G401 (cell line): ENCODE data around the gene ADGRB3. TPM values are rescaled to one million over a fixed set of nuclear protein-coding genes. Genes with fewer than 3 reads are reported as not detected.

Experiments
- DNase-seq: peaks from one replicate; pipeline ENCODE4 v3.0.0-alpha.2; 2015; ENCODE audit warnings: low spot score
- in situ Hi-C: cut with HindIII; loops from 2 replicates; pipeline ENCODE4 v1.10.0; 2016; ENCODE audit warnings: low sequenced_read_pairs, mixed read lengths
- total RNA-seq: library from RNA; depleted of rRNA; stranded (reverse); fragments of >200 nt; shearing (Covaris generic); gene quantifications from 2 replicates; pipeline ENCODE4 v1.2.3, GENCODE V29; 2014; rRNA removed

The ADGRB3 gene
- not detected in 2 replicates for total RNA-seq

DNA sequence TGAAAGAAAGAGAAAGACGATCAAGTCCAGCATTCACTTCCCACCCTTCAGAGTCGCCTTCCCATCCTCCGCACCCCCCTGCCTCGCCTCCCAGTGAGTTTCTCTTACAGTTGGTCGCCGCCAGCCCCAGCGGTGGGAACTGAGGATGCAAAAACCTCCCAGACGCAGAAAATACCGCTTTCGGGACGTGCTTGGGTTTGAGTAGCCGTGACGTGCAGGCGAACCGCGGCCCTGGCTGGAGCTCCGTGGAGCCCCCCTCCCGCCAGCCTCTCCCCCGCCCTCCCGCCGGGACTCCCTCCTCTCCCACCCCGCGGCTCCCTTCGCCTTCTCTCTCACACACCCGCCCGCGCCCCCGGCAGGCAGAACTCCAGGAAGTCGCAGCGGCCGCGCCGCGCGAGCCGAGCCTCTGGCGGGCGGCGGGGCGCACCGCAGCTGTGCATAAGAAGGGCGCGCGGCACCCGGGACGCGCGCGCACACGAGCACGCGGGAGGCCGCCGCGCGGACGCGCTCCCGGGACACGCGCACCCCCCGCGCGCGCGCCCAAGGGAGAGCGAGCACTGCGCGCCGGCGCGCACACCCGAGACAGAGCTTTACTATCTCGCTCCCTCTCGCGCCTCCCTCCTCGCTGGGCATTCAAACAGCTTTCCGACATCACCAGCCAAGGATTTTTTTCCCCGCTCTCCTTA is at the start of gene ADGRB3:
Gene ADGRB3 (plus strand): TSS at position 557 of the 686 bp plus-strand sequence. CDS start 3,394 bp downstream, outside the sequence.
- in situ Hi-C loops = no loop called here
- peak; percentile 93 for DNase-seq

DNA sequence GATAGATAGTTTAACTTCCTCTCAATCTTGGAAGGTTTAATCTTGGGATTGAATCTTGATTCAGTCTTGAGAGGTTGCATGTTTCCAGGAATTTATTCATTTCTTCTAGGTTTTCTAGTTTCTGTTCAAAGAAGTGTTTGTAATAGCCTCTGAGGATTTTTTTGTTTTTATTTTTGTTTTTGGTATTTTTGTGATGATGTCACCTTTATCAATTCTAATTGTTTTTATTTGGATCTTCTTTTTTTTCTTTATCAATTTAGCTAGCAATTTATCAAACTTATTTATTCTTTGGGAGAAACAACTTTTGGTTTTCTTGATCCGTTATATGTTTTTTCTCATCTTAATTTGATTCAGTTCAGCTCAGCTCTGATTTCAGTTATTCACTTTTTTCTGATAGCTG is 41.5 kb upstream of the ADGRB3 start:
- in situ Hi-C loops = no loop called here
- no peak for DNase-seq

DNA sequence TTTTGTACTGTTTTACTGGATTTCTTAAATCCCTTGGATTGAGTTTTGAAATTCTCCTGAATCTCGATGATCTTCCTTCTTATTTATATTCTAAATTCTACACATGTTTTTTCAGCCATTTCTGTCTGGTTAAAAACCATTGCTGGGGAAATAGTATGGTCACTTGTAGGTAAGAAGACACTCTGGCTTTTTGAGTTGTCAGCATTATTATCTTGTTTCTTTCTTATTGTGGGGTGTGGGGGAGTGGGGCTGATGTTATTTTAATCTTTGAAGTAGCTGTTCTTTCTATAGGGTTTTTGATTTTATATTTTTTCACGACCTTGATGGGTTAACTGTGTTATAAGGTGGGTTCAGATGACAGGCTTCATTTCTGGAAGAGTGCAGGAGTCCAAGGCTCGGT is 37.4 kb upstream of the ADGRB3 start:
- no peak for DNase-seq
- in situ Hi-C loops = no loop called here

DNA sequence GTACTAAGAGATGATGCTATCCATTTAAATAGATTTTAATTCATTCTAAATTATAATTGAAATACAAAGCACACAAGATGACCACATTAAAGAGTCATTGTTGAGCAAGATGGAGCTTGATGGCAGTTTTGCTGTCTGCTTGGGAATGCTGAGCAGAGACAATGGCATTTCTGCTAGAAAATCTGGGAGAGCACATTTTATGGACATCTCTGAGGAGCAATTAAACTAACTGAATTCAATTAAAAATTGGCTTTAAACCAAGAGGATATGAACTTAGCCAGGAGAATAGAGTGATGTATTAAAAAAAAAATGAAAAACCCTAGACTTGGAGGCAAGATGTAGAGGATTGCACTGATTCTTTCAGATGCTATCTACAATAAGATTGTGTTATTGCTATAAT is 19.1 kb upstream of the ADGRB3 start:
- no peak for DNase-seq
- in situ Hi-C loops = no loop called here

DNA sequence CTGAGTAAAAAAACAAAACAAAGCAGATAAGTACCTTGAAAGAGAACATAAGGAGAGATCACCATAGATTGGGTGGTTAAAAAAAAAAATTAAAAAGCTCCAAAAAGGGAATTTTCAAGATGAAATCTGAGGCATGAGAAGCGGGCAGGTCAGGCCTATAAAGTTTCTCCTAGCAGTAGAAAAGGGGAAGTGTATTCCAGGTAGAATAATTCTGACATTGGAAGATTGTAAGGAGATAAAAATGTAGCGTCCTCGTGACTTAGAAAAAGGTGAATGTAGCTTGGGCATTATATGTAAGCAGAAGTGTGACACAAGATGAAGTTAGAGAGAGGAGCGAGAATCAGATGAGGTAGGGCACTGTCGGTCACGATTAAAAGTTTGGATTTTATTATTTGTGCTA is 9.1 kb upstream of the ADGRB3 start:
- no peak for DNase-seq
- in situ Hi-C loops = no loop called here

DNA sequence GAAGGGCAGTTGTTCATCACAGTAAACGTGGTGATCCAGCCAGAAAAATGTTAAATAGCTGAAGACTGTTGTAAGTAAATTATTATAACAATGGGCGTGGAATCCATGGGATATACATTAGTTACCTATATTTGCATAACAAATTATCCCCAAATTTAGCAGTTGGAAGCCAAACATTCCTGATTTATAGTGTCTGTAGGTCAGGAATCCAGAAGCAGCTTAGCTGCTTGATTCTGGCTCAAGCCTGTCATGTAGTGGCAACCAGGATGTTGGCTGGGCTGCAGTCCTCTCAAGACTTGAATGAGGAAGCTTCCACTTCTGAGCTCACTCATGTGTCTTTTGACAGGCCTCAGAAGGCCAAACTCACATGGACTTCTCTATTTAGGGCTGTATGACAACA is 6.9 kb upstream of the ADGRB3 start:
- DNase-seq = no peak
- in situ Hi-C loops = no loop called here

DNA sequence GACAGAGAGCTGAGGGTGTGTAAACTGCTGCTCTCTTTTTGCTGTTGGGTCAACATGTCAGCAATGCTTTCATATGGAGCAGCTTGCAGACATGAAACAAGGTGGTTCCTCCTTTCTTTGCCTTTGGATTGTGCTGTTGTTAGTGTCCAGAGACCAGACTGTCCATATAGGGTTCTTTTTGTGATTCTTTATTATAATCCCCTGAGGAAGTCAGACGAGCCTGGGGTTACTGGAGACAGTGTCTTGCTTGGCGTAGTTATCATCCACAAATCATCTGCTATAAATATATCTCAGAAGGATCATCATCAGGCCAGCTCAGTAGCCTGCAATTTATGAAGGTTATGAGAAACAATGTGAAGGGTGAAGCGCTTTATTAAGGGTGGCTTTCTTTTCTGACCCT is 2.3 kb upstream of the ADGRB3 start:
- DNase-seq = peak; percentile 67
- in situ Hi-C loops = no loop called here

DNA sequence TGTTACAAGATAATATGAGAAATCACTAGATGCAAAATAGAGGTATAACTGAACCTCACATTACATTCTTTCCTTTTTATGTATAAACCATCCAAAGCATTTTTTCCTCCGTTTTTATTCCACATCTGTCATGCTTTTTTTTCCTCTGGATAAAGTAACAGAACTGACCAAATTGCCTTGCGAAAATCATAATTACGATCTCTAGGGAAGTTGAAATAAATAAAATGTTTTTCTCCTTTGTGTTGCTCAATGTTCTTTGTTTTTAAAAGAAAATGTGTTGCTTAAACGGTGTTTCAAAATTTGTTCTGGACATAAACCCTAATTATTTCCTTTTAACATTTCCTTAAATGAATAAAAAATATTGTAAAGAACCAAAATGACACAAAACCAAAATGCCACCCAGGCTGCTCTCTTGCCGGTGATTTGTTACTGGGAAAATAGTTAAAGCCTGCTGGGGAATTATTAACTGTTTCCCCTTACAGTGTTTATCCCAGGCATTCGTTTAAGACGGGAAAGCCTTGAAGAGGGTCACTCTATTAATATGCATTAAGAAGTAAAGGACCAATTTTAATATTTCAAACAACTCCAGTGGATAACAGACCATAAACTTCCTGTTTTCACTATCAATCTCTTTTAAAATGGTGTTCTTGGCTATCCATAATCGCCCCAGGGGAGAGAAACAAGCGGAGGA is 1.7 kb upstream of the ADGRB3 start:
- in situ Hi-C loops = no loop called here
- peak; percentile 64 for DNase-seq

DNA sequence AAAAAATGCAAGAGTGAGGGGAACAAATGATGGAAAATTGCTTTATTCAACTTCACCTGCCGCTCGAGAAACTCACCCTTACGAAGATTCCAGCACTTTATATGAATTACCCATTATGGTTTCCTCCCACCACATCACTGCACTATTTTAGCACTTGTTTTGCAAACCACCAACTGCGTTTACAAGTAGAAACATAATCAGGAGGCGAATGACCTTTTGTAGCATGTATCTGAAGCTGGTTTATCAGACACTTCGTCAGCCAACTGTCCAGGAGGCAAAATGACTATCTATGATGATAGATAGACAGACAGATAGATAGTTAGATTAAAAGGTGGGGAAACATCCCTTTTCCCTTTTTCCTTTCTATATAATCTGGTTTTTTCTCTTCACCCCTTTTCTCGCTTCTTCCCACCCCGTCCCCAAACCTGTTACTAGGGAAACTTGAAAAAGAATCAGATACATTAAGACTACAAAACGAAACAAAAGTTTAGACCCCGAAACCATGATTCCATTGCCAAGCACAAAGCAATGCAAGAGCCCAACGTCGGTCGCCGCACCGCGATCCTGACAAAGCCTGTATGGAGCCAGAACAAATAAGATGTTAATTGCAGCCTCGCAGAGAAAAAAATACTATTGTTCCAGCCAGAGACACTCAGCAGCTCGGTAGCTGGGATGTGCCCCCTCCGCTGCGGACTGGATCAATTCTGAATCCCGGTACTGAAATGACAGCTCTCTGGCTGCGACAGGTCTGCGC is 933 bp upstream of the ADGRB3 start:
- no peak for DNase-seq
- in situ Hi-C loops = no loop called here

DNA sequence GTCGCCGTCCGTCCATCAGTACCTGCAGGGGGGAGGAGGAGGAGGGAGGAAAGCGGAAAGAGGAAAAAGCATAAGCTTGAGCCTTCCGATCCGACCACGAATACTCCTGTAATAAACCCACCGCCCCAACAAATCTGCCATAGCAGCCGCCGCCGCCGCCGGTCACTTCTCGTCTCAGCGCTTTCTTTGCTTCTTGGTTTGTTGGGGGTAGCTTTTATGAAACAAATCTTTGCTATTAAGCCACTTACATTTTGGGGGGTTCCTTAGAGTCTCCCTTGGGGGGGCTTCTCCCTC is 277 bp downstream of the ADGRB3 start:
- in situ Hi-C loops = no loop called here
- DNase-seq = no peak

DNA sequence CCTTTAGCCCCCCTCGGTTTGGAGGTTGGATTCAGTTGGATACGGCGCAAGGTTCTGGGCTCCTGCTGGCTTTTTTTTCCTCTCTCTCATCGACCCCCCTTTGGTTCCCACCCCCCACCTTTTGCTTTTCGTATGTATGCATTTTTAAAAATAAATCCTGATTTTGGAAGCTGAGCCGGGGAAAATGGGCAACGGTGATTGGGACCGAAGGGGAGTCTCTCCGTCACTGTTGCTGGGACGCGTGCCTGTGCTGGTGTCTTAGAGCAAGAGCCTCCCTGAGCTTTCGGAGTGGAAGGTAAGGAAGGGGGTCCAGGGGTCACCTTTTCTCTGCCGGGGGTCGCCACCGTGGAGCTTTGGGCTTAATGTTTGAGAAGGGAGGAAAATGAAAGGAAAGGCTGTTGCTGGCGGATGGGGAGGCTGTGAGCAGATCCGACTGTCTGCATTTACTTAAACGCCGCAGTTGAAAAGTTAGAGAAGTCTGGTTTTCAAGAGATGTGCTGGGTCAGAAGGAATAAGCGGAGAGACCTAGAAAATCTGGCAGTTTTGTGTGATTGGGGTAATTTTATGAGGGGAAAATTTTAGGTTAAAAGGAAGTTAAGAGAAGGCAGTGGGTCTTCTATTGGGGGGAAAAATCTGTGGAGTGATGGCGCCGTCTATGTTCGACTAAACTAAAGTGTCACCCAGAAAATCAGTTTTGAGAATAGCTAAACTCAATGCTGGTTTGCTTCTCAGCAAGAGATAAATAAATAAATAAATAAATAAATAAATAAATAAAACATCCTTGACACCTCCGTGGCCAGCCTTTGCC is 828 bp downstream of the ADGRB3 start:
- in situ Hi-C loops = no loop called here
- peak; percentile 73 for DNase-seq

DNA sequence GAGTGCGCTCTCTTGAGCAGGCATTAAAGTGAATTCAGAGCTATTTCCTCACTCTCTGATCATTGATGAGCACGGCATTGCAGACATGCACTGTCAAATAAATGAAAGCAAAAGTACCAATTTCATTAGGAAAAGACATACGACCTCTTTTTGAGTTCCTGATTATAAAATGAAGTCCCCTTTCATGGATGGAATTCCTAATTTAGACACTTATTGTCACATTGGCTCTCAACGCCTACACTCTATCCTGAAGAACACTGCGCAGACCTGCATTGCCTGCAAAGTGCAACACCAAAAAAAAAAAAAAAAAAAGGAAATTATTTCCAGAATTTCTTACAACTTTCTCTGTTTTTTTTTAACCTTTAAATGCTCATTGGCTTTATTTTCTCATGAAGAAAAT is 1.6 kb downstream of the ADGRB3 start:
- in situ Hi-C loops = no loop called here
- peak; percentile 67 for DNase-seq

DNA sequence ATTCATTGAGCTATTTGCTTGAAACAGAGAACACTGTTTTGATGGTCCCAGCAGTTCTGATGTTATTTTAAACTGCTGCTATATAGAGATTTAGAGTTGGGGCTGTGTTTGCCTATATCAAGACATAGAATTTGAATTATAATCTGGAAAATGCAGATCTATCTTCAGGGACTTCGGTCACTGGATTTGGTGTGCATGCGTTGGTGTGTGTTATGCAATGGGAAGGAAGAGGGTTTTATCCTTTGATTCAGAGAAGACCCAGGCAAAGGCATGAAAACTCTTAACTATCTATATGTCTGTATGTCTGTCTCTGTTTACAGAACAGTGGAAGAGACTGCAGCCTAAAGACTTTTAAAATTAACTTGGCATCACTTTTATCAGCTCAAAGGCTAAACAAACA is 2.0 kb downstream of the ADGRB3 start:
- in situ Hi-C loops = no loop called here
- peak; percentile 69 for DNase-seq

DNA sequence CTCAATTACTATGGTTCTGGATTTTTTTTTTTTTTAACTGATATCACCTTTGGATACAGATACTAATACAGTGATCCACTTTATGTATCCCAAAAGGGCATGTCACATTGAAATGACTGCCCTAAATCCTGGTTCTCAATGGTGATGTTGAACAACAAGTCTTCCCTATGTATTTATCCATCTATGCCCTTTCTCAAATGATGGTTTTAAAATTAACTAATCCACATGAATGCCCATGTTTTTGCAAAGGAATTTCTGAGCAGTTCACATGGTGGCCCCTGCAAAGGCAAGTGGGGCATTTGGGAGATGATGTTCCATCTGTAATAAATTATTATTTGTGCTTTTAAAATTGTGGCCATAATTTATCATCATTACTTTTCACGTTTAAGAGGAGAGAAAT is 2.7 kb downstream of the ADGRB3 start:
- in situ Hi-C loops = no loop called here
- peak; percentile 53 for DNase-seq

DNA sequence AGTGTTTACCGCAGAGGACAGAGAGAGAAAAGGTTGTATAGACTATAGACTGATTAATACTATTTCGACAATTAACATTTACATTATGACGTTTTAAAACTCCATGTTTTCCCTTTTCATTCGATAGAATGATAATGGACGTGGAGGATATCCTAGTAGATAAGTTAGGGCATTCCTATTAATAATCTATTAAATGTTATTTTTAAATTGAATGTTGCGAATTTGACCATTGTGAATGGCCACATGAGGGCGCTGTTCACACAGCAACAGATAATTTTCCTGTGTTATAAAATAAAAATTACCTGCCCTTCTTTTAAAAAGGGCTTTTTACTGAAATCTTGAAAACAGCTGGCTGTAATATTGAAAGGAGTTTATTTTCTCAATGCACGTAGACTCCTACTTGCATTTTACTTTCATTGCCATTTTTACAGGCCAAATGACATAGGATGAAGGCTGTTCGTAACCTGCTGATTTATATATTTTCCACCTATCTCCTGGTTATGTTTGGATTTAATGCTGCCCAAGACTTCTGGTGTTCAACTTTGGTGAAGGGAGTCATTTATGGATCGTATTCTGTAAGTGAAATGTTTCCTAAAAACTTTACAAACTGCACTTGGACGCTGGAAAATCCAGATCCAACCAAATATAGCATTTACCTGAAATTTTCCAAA is 3.3 kb downstream of the ADGRB3 start:
- peak; percentile 80 for DNase-seq

DNA sequence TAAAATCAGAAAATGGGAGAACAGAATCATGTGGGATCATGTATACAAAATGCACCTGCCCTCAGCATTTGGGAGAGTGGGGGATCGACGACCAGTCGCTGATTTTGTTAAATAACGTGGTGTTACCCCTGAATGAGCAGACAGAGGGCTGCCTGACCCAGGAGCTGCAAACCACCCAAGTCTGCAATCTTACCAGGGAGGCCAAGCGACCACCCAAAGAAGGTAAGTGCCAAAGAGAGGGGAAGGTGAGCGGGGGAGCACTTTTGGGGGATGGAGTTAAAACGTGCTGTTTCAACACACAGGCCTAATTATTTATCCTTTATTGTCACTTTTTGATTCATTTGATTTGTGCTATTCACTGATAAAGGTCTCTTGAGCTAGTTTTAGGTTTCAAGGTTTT is 4.1 kb downstream of the ADGRB3 start:
- DNase-seq = no peak
- in situ Hi-C loops = no loop called here

More for the DNA sequence above, 3.3 kb downstream of the ADGRB3 start:
- in situ Hi-C loops = no loop called here

DNA sequence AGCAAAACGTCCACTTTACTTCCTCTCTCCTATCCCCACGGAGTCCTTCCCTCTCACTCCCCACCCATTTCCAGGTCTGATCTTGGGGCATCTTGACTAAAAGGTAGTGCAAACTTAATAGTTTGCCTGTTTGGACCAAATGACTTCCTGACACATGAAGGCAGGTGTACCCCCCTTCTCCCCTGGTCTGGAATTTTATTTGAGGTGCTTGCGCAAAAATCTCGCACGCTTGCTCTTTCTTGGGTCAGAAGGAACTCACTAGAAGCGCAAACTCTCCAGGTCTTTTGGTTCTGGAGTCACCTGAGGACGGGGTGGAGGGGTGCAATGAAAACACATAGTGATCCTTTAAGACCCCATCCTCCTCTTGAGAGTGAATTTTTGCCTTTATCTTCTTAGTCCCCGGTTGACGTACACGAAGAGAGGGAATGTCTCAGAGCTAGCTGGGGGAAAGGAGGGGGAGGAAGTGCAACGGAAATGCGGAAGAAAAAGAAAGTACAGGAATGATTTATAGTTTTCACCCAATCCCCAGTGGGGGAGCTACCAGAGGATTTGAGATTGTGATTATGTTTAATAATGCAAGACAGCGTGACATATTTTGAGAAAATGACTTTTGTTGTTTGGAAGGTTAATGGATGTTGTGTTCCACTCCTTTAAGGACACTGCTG is 4.9 kb downstream of the ADGRB3 start:
- in situ Hi-C loops = no loop called here
- peak; percentile 66 for DNase-seq

DNA sequence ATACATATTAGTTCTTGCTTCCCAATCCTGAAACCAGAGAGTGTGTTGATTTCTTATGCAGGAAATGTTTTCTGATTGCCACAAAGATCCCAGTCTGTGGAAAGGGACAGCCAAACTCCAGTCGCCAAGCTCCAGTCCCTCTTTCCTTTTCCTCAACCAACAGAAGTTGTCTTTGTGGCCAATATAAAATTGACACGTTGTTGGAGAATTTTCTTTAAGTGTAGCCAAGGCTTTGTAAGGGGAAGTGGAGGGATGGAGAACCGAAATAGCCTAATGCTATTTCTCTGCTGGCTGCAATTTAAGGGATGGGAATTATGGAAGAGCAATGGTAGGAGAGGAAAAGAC is 5.4 kb downstream of the ADGRB3 start:
- in situ Hi-C loops = no loop called here

DNA sequence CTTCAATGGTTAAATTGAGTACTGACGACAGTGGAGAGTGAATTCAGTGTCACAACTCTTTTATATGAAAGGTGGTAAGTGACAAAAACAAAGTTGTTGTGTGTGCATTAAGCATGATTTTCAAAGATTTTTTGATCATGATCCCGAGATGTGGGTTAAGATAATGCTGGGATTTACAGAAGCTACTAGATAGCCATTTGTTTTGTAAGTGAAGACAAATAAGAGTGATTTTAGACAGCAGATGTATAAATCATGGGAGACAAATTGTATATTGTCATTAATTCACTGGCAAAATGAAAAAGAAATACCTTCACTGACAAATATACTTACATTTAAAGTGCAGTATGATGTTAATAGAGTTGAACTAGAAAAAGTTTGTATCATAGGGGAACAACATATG is 6.1 kb downstream of the ADGRB3 start:
- peak; percentile 41 for DNase-seq
- in situ Hi-C loops = no loop called here

More for the DNA sequence above, 5.4 kb downstream of the ADGRB3 start:
- DNase-seq = no peak
